Type B pancreatic cell (in vitro differentiated cells): ENCODE data around the gene IL6R. TPM values are rescaled to one million over a fixed set of nuclear protein-coding genes. Genes with fewer than 3 reads are reported as not detected.

Source experiments
- DNase-seq: peaks from one replicate; pipeline ENCODE4 v3.0.0; 2021; ENCODE audit warnings: mixed read lengths; ENCODE audit not compliant: unreplicated experiment; ENCODE audit errors: extremely low spot score
- H3K27ac Mint-ChIP-seq: 2 replicates; pipeline ENCODE4 v1.8.0; 2021; ENCODE audit warnings: mild to moderate bottlenecking, mixed read lengths
- H3K27me3 Mint-ChIP-seq: 2 replicates; pipeline ENCODE4 v1.8.0; 2021; ENCODE audit warnings: mixed read lengths
- H3K36me3 Mint-ChIP-seq: 2 replicates; pipeline ENCODE4 v1.8.0; 2021; ENCODE audit warnings: mixed read lengths
- H3K4me1 Mint-ChIP-seq: one replicate; pipeline ENCODE4 v1.8.0; 2021; ENCODE audit warnings: mixed read lengths; ENCODE audit not compliant: unreplicated experiment
- H3K4me3 Mint-ChIP-seq: 2 replicates; pipeline ENCODE4 v1.8.0; 2021; ENCODE audit warnings: mild to moderate bottlenecking, mixed read lengths
- H3K9me3 Mint-ChIP-seq: 2 replicates; pipeline ENCODE4 v1.8.0; 2021; ENCODE audit warnings: mixed read lengths
- total RNA-seq: library from RNA; stranded (reverse); gene quantifications from 2 replicates; pipeline ENCODE4 v1.2.1, GENCODE V29; 2021; ENCODE audit warnings: low replicate concordance
- TF ChIP-seq, protein P1 (sequence below): fragments of 200-600 bp; sonication (generic); conservative IDR thresholded peaks from 2 replicates; pipeline ENCODE4 v1.5.0; 2021; ENCODE audit warnings: antibody characterized with exemption, mild to moderate bottlenecking

IL6R gene
- total RNA-seq, 1 donor from 2014 or later = 12.5 TPM

DNA sequence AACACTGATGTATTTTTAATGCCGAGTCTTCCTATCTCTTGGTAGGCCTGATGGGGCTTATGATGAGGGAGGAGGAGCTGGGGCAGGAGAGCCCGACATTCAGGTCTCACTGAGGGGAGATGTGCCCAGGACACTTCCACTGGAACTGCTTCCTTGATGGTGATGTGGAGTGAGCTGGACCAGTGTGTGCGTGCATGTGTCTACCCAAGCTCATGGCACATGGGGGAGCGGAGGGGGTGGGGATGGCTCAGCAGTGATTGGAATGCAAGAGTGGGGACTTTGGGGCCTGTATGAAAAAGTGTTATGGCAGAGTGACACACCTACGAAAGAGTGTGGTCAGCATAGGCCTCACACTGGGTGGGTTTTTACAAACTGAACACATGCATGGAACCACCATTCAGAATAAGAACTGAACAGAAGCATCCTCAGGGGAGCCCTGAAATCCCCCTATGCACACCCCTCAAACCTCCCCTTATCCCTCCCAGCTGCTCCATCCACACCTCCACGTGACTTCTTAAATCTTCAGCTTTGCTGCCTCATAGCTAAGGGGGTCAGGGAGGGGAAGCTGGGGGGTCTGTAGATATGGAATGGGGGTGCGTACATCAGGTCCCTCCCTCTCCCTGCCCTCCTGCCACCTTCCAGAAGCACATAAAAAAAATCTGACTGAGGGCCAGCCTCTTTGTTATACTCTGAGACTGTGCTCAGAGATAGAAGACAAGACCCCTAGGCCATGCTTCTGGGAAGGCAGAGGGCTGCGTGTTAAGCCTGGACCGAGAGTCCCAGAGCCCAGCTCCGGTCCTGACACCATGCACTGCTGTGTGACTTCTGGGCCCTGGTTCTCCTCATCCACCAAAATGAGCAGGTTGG is 11.6 kb downstream of the IL6R start:
- no peaks in the 10 kb centered on the region for H3K9me3 Mint-ChIP-seq
- TF ChIP-seq, protein P1, sequence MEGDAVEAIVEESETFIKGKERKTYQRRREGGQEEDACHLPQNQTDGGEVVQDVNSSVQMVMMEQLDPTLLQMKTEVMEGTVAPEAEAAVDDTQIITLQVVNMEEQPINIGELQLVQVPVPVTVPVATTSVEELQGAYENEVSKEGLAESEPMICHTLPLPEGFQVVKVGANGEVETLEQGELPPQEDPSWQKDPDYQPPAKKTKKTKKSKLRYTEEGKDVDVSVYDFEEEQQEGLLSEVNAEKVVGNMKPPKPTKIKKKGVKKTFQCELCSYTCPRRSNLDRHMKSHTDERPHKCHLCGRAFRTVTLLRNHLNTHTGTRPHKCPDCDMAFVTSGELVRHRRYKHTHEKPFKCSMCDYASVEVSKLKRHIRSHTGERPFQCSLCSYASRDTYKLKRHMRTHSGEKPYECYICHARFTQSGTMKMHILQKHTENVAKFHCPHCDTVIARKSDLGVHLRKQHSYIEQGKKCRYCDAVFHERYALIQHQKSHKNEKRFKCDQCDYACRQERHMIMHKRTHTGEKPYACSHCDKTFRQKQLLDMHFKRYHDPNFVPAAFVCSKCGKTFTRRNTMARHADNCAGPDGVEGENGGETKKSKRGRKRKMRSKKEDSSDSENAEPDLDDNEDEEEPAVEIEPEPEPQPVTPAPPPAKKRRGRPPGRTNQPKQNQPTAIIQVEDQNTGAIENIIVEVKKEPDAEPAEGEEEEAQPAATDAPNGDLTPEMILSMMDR = no peak
- H3K4me1 Mint-ChIP-seq = peaks cover 14% of the 10 kb centered on the region
- H3K36me3 Mint-ChIP-seq = no peaks in the 10 kb centered on the region
- no peak overlapping the region for H3K27ac Mint-ChIP-seq
- H3K4me3 Mint-ChIP-seq = no peak overlapping the region
- no peaks in the 10 kb centered on the region for H3K27me3 Mint-ChIP-seq
- no peak for DNase-seq

DNA sequence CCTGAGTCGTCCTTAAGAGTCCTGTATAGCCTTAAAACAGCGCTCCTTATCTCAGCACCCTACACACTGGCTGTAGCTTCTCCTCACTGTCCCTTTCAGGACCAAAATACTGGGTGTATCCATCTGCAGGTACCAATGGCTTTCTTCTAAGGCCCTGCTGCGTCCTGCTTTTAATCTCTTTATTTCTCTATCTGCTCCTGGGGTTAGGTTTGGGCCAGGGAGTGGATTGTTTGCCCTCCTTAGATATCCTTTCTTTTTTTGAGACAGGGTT is 12.1 kb downstream of the IL6R start:
- Mint-ChIP-seq H3K4me1 (peaks cover 14% of the 10 kb centered on the region), H3K27ac (no peak overlapping the region), H3K36me3 (no peaks in the 10 kb centered on the region), H3K27me3 (no peaks in the 10 kb centered on the region), H3K9me3 (no peaks in the 10 kb centered on the region), H3K4me3 (no peak overlapping the region)
- no peak for DNase-seq
- TF ChIP-seq, protein P1 = no peak

DNA sequence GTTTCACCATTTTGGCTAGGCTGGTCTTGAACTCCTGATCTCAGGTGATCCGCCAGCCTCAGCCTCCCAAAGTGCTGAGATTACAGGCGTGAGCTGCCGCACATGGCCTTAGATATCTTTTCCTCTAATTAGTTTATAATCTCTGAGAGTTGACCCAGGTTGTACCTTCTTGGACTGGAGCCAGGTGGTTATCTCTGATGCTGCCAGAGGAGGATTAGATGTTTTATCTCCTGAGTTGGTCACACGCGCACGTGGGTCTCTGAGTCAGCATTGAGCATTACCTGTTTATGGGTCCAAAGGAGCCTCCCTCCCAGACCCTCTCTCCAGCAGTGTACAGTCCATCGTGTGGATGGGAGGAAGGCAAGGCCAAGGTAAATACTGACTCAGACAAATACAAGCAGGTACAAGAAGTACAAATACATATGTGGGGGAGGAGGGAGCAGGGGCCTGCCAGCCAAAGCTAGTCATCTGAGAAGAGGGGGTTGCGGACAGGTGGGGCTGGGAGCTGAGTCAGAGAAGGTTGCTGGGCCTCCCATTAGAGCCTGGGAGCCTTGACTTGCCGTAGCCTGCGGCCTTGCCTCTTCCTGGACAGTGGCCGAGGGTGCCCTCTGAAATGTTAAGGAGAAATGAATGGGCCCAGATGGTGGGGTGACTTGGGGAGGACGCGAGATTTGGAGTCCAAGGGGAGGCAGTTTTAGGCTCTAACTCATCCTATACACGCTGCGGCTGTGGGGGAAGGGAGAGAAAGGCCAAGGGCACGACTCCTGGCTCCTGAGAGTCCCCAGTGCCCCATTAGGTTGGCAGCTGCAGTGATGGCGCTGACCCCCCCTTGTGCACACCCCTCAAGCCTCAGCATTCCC is 13.1 kb downstream of the IL6R start:
- Mint-ChIP-seq H3K27me3 (no peaks in the 10 kb centered on the region), H3K9me3 (no peaks in the 10 kb centered on the region), H3K4me1 (peaks cover 17% of the 10 kb centered on the region), H3K36me3 (no peaks in the 10 kb centered on the region), H3K4me3 (peak overlapping the region; percentile 13), H3K27ac (peak overlapping the region; percentile 89)
- TF ChIP-seq, protein P1 = no peak
- no peak for DNase-seq

DNA sequence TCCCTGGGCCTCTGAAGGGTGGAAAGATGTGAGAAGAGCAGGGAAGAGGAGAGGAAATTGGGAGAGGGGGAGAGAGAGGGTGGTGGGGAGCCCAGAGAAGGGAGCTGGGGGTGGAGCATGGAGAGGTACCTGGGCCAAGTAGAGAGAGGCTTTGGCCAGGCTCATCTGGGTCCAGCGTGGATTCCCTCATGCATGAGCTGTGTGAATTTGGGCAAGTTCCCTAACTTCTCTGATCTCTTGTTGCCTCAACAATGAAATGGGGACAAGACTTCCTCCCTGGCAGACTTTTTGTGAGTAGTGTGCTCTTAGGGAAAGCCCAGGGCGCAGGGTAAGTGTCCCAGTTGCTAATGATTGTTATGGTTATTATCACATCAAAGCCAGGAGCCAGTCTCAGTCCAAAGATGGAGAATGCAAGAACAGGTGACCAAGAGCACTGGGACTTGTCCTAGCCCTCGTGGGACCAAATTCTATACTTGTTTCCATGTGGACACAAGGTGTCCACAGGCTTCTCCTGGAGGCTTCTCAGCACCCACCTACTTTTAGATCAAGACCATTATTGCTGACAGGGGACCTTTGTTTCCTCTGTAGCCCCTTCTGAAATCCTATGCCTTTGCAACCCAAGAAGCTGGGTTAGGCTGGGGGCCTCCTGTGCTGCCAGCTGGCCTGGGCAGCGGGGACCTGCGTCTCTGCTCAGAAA is 13.9 kb downstream of the IL6R start:
- H3K4me1 Mint-ChIP-seq = peaks cover 25% of the 10 kb centered on the region
- no peak overlapping the region for H3K4me3 Mint-ChIP-seq
- no peaks in the 10 kb centered on the region for H3K9me3 Mint-ChIP-seq
- no peaks in the 10 kb centered on the region for H3K36me3 Mint-ChIP-seq
- TF ChIP-seq, protein P1 = no peak
- no peaks in the 10 kb centered on the region for H3K27me3 Mint-ChIP-seq
- H3K27ac Mint-ChIP-seq = peak overlapping the region; percentile 89
- DNase-seq = no peak

DNA sequence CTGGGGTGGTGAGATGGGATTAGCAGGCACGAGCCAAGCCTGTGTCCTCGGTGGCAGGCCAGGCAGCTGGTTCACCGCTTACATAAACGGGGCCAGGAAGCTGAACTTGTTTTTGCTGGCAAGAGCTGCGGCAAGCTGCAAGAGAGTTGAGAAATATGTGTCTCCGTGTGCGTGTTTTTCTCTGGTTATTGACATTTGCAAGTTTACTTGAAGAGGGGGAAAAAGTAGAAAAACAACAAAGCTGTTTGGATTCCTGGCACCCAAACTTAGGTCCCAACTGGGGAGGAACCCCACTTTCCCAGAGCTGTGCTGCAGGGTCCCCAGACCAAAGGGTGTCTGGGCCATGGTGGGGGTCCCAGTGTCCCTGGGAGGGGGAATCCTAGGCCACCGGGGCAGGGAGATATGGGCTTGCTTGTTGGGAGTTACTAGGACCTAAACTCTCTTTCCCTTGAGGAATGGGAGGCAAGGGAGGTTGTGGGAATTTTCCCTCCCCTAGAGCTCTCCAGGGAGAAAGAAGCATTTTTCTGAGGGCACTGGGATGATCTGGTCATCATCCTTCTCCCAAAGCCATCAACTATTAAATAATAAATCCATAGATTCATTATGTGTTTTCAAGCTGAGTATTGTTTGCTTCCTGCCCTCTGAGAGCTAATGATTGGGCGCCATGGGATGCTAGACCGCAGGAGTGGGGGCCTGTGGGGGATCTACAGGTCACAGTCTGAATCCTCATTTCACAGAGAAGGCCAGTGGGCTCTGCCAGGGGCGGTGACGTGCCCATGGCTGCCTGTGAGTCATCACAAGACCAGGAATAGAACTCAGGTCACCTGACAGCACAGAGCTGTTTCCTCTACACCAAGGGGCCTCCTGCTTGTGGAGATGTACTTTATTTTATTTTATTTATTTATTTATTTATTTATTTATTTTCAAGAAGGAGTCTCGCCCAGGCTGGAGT is 14.8 kb downstream of the IL6R start:
- H3K4me1 Mint-ChIP-seq = peaks cover 26% of the 10 kb centered on the region
- no peaks in the 10 kb centered on the region for H3K36me3 Mint-ChIP-seq
- no peaks in the 10 kb centered on the region for H3K27me3 Mint-ChIP-seq
- no peaks in the 10 kb centered on the region for H3K9me3 Mint-ChIP-seq
- no peak overlapping the region for H3K27ac Mint-ChIP-seq
- no peak for DNase-seq
- TF ChIP-seq, protein P1 = no peak
- H3K4me3 Mint-ChIP-seq = no peak overlapping the region
